Stimulated activated CD8-positive, alpha-beta memory T cell treated with anti-CD3 and anti-CD28 coated beads, Interleukin-12 subunit alpha, Interleukin-12 subunit beta, amount 100 ng/mL, for 1 hour (primary cell): ENCODE data around the gene TMEM120A.

Experiments
- DNase-seq: peaks from one replicate; pipeline ENCODE4 v3.0.0-alpha.2; 2020; ENCODE audit warnings: low read depth

Gene TMEM120A

DNA sequence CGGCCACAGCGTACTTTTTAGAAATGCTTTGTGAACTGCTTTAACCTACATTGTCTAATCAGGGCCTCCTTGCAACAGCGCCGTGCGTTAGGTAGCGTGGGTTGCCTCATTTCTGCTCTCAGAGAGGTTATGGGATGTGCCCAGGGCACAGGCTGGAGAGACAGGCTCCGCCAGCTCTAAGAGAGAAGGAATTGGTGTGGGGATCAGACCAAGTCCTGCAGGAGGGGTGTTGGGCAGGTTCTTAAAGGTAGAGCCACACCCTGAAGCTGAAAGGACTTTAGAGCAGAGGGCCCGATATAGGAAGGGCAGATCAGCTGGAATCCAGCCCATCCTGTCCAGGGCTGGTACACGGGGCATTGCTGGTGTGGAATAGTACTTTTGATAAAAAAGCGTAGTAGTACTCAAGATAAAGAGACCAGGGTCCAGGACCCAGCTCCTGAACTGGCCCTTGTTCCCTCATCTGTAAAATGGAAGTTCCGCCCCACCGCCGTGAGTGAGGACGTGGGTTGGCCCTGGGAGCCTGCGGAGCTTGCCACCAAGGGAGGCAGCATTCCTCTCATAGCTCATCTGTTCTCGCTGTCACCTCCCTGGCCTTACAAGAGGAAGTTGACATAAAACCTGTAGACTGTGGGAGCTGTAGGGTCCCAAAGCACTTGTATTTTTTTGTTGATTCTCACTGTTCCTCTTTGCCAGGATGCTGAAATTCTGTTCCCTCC lies 37.2 kb downstream of the TMEM120A start:
- DNase-seq = no peak

DNA sequence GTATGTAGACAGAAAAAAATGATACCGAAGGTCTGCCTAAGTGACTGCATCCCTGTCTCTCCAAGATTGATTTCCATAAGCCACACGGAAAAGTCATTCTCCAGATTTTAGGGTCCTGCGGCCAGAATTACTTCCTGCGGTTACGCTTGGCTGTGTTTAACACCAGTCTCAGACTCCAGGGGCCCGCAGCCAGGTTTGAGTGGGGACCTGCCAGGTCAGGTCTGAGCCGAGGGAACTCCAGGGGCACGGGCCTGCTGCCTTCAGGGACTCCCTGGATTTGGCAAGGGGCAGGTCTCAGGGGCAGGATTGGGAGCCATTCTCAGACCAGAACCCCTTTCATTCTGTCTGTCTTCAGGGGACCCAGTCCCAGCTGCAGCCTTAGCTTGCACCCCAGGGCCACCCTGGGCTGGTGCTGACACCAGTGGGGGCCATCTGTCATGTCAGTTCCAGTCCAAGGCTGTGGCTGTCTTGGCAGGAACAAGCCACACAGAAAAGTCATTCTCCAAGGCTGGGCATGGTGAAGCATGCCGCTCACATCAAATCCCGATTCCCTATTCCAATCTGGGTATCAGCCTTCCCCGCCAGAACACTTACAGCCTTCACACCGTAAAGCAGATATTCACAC lies 39.0 kb downstream of the TMEM120A start:
- no peak for DNase-seq

DNA sequence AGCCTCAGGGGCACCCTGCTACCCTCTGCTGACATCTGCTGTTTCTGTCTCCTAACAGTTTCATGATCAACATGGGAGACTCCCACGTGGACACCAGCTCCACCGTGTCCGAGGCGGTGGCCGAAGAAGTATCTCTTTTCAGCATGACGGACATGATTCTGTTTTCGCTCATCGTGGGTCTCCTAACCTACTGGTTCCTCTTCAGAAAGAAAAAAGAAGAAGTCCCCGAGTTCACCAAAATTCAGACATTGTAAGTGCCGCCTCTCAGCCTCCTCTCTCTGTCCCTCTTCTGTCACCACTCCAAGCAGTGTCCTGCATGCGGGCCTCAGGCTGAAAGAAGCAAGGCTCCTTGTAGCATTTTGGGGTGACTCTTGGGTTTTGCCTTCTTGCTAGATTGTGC lies 40.5 kb downstream of the TMEM120A start:
- no peak for DNase-seq

DNA sequence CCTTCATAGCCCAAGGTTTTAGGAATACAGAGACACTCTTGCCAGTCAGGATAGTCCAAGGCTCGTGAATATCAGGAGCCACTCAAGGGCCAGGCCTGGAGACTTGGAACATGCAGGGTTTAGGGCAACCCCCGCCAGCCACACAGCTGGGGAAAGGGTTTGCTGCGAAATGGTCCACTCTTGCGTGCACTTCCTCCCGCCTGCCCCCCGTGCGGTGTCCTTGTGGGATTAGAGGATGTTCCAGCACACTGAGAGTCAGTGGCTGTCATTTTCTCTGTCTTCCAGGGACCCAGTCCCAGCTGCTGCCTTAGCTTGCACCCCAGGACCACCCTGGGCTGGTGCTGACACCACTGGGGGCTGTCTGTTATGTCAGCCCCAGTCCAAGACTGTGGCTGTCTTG lies 41.0 kb downstream of the TMEM120A start:
- no peak for DNase-seq

GRCh38 chr7:75951506-75951905 lies 42.9 kb downstream of the TMEM120A start:
- DNase-seq = no peak

- DNase-seq = no peak
Observed at GRCh38 chr7:75950111-75950681, 44.2 kb downstream of the TMEM120A start.

- DNase-seq = no peak
Observed at GRCh38 chr7:75948179-75948578, 46.2 kb downstream of the TMEM120A start.

DNA sequence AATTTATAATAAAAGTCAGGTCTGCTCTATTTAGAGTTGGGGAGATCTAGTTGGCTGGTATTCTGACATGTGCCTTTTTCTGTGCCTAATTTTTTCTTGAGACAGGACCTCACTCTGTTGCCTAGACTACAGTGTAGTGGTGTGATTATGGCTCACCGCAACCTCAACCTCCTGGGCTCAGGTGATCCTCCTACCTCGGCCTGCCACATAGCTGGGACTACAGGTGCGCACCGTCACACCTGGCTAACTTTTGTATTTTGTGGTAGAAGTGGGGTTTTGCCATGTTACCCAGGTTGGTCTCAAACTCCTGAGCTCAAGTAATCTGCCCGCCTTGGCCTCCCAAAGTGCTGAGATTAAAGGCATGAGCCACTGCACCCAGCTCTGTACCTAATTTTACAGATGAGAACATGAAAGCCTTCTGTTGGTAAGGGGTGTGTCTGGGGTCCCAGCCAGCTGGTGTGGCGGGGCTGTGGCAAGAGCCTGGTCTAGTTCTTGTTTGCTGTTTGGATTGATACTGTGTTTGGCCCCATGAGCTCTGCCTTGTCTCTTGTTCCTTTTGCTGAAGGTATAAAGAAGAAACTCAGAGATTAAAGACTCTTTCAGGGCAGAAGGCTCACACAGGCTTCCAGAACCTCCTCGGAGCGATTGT lies 48.1 kb downstream of the TMEM120A start:
- DNase-seq = no peak

DNA sequence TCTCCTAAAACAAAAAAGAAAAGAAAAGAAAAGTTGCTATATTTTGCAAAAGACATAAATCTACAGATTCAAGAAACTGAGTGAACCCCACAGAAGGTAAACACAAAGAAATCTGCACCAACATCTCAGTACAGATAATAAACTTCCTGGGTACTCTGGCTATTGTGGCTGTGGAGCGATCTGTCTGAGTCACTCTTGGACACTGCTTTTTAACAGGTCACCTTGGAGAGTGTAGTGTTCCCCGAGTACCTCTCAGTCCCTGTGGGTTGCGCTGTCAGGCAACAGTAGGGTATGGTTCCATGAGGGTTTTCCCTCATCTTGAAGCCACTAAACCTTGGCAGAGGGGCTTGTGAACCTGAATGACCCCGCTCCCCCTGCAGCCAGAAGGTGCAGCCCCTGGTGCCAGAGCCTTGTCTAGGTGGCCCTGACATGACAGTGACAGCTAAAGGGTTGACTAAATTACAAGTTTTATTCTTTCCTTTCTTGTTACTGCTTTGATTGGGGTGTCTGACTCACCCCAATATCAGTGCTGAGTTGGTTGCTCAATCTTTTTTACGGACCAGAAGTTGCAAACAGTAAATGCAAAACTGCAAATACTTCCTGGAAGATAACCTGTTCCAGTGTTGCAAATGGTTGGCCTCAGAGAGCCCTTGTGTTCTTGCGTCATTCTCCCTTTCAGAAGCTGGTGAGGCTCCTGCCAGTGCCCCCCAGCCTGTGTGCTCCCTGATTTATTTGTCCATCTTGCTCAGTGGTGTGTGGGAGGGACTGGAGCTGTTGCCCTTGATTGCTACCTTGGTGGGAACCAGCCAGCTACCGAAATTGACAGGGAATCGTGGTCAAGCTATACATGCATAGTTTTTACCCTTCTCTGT lies 48.9 kb downstream of the TMEM120A start:
- no peak for DNase-seq

DNA sequence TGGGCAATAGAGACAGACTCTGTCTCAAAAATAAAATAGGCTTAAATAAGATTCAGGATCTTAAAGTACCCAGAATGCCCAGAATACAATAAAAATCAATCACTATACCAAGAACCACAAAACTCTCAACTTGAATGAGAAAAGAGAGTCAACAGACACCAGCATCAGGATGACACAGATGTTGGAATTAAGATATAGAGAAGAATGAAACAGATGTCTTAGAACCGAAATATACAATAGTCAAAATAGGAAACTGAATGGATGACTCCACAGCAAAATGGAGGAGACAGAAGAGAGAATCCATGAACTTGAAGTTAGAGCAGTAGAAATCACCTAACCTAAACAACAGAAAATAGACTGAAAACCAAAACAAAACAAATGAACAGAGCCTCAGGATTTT lies 49.9 kb downstream of the TMEM120A start:
- no peak for DNase-seq

DNA sequence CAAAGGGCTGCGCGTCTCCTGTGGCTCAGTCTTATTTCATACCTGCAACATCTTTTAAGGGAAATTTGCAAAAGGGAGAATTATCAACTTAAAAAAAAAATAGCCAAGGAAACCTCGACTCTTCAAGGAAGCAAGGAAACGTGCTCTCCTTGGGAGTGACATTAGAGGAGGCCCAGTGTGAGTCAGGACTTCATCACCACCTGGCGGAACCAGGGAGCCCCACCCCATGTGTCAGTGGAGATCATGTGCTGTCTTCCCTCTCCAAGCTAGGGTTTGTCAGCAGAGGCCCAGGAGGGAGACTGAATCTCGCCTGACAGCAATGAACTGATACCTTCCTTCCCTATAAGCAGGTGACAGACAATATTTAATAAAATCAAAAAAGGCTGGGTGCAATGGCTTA lies 50.5 kb downstream of the TMEM120A start:
- no peak for DNase-seq

- no peak for DNase-seq
Observed at GRCh38 chr7:75938921-75939320, 55.5 kb downstream of the TMEM120A start.

GRCh38 chr7:75937958-75938786 lies 56.2 kb downstream of the TMEM120A start:
- DNase-seq = no peak
